ENCODE measurements around the gene FOXL2NB. TPM values are rescaled to one million over a fixed set of nuclear protein-coding genes. Genes with fewer than 3 reads are reported as not detected.

FOXL2NB gene
- total RNA-seq, 1 experiment from 2014 or later: 11.4 TPM

GRCh38 chr3:138928727-138929372 lies 18.2 kb upstream of the FOXL2NB start:
- peaks cover 4% of the 10 kb centered on the region for H3K4me1 ChIP-seq (ENCODE audit: control insufficient read depth, insufficient read depth, low read length)
- no TSS peak for BruUV-seq (replicated peaks)
- no peak for ATAC-seq
- no peaks in the 10 kb centered on the region for H3K27me3 ChIP-seq (ENCODE audit: control insufficient read depth, insufficient read depth, low read length)
- TF ChIP-seq TCF7L2 (IDR thresholded peaks at IDR 0.05; ENCODE audit: low read depth, low read length) (no peak), SIN3A (IDR thresholded peaks at IDR 0.05; ENCODE audit: borderline replicate concordance, insufficient read depth, low read depth, low read length) (no peak), POLR2AphosphoS5 (IDR thresholded peaks at IDR 0.05; ENCODE audit: low read depth, low read length) (no peak), REST (IDR thresholded peaks at IDR 0.05; ENCODE audit: insufficient read depth in 1 of 2, low read depth in 2 of 2, low read length in 1 of 2) (no peak), CTCF (IDR thresholded peaks at IDR 0.05) (no peak)
- DNase-seq (ENCODE audit: low read depth, low spot score): no peak
- CTCF ChIA-PET: no interaction called here
- in situ Hi-C loops (cut with HindIII; ENCODE audit: low pct_unique_long_range_greater_than_20kb, low sequenced_read_pairs) (loop anchor here (10.0 kb wide), 1 partner anchor 114 kb away; no protein-coding TSS in a partner anchor), intact Hi-C loops (cut with micrococcal nuclease; ENCODE audit: unreplicated experiment) (no loop called here)
- no peak overlapping the region for H3K4me3 ChIP-seq (ENCODE audit: low read depth in 2 of 2, low read length in 2 of 2)
- H3K36me3 ChIP-seq (ENCODE audit: control insufficient read depth, insufficient read depth, low read length): no peaks in the 10 kb centered on the region
- POLR2A ChIA-PET: interaction anchor here (0.5 kb wide), 1 partner anchor 211 kb away, joined by 3 read pairs; no protein-coding TSS in a partner anchor
- H3K27ac ChIP-seq (ENCODE audit: low read length): no peak overlapping the region
- H3K9me3 ChIP-seq (ENCODE audit: control insufficient read depth, insufficient read depth, low read depth, low read length): no peaks in the 10 kb centered on the region

GRCh38 chr3:138933068-138933668 lies 13.8 kb upstream of the FOXL2NB start:
- TF ChIP-seq REST (IDR thresholded peaks at IDR 0.05; ENCODE audit: insufficient read depth in 1 of 2, low read depth in 2 of 2, low read length in 1 of 2): no peak
- TF ChIP-seq SIN3A (IDR thresholded peaks at IDR 0.05; ENCODE audit: borderline replicate concordance, insufficient read depth, low read depth, low read length): no peak
- no peak for TF ChIP-seq CTCF (IDR thresholded peaks at IDR 0.05)
- no peak for TF ChIP-seq TCF7L2 (IDR thresholded peaks at IDR 0.05; ENCODE audit: low read depth, low read length)
- TF ChIP-seq POLR2AphosphoS5 (IDR thresholded peaks at IDR 0.05; ENCODE audit: low read depth, low read length): no peak
- in situ Hi-C loops (cut with HindIII; ENCODE audit: low pct_unique_long_range_greater_than_20kb, low sequenced_read_pairs): no loop called here
- H3K27ac ChIP-seq (ENCODE audit: low read length): no peak overlapping the region
- ChIA-PET CTCF (interaction anchor here (0.6 to 1.6 kb wide), 3 partner anchors 10 to 562 kb away, joined by 4 to 10 read pairs (median 5); no protein-coding TSS in a partner anchor), POLR2A (no interaction called here)
- H3K4me1 ChIP-seq (ENCODE audit: control insufficient read depth, insufficient read depth, low read length): peaks cover 14% of the 10 kb centered on the region
- H3K27me3 ChIP-seq (ENCODE audit: control insufficient read depth, insufficient read depth, low read length): no peaks in the 10 kb centered on the region
- ATAC-seq (no peak), DNase-seq (ENCODE audit: low read depth, low spot score) (no peak)
- intact Hi-C loops (cut with micrococcal nuclease; ENCODE audit: unreplicated experiment): no loop called here
- BruUV-seq (replicated peaks): no TSS peak
- no peaks in the 10 kb centered on the region for H3K9me3 ChIP-seq (ENCODE audit: control insufficient read depth, insufficient read depth, low read depth, low read length)
- H3K4me3 ChIP-seq (ENCODE audit: low read depth in 2 of 2, low read length in 2 of 2): no peak overlapping the region
- H3K36me3 ChIP-seq (ENCODE audit: control insufficient read depth, insufficient read depth, low read length): no peaks in the 10 kb centered on the region

Measured in Panc1 (cell line).